GM23338 (cell line): ENCODE measurements around the gene ASXL2. TPM values are rescaled to one million over a fixed set of nuclear protein-coding genes. Genes with fewer than 3 reads are reported as not detected.

Source experiments
- ATAC-seq: fragments of 200-7000 bp; cut with Tn5 transposase; 3 replicates; pipeline ENCODE4 v1.9.1; 2020
- DNase-seq: peaks from one replicate; pipeline ENCODE4 v3.0.0-alpha.2; 2015; ENCODE audit warnings: low spot score
- H2AFZ ChIP-seq: fragments of 200-600 bp; sonication (generic); 2 replicates; pipeline ENCODE4 v1.8.0; 2016; ENCODE audit warnings: antibody characterized with exemption, mild to moderate bottlenecking, moderate library complexity
- H3F3A ChIP-seq: fragments of 200-600 bp; sonication (generic); replicated peaks from 2 replicates; pipeline ENCODE4 v1.8.0; 2017; ENCODE audit warnings: antibody characterized with exemption, mixed run types, low read depth
- H3K27ac ChIP-seq: fragments of 200-600 bp; sonication (generic); 2 replicates; pipeline ENCODE4 v1.6.1; 2016; ENCODE audit warnings: low read depth
- H3K27me3 ChIP-seq: fragments of 200-600 bp; sonication (generic); 2 replicates; pipeline ENCODE4 v1.8.0; 2016; ENCODE audit warnings: mild to moderate bottlenecking, mixed run types, moderate library complexity; ENCODE audit not compliant: insufficient read depth
- H3K36me3 ChIP-seq: fragments of 200-600 bp; sonication (generic); 2 replicates; pipeline ENCODE4 v1.8.0; 2016; ENCODE audit warnings: mild to moderate bottlenecking; ENCODE audit not compliant: insufficient read depth
- H3K4me1 ChIP-seq: fragments of 200-600 bp; sonication (generic); 2 replicates; pipeline ENCODE4 v1.8.0; 2016; ENCODE audit warnings: mild to moderate bottlenecking, moderate library complexity; ENCODE audit not compliant: insufficient read depth
- H3K4me2 ChIP-seq: fragments of 200-600 bp; sonication (generic); 2 replicates; pipeline ENCODE4 v1.7.1; 2017; ENCODE audit warnings: mixed run types
- H3K4me3 ChIP-seq: fragments of 200-600 bp; sonication (generic); 2 replicates; pipeline ENCODE4 v1.6.1; 2016; ENCODE audit warnings: mixed run types
- H3K79me2 ChIP-seq: fragments of 200-600 bp; sonication (generic); replicated peaks from 2 replicates; pipeline ENCODE4 v1.8.0; 2017; ENCODE audit warnings: mild to moderate bottlenecking; ENCODE audit not compliant: insufficient read depth
- H3K9me2 ChIP-seq: fragments of 200-600 bp; sonication (generic); 2 replicates; pipeline ENCODE4 v1.8.0; 2017; ENCODE audit not compliant: insufficient read depth
- H4K20me1 ChIP-seq: fragments of 200-600 bp; sonication (generic); replicated peaks from 2 replicates; pipeline ENCODE4 v1.8.0; 2017; ENCODE audit warnings: mild to moderate bottlenecking; ENCODE audit not compliant: insufficient read depth
- H3K27ac Mint-ChIP-seq: 2 replicates; pipeline ENCODE4 v1.8.0; 2020; ENCODE audit warnings: inconsistent platforms, mild to moderate bottlenecking, moderate library complexity, mixed read lengths
- H3K27me3 Mint-ChIP-seq: 3 replicates; pipeline ENCODE4 v1.8.0; 2022; ENCODE audit warnings: low read depth, mild to moderate bottlenecking, moderate library complexity, mixed read lengths, inconsistent platforms; ENCODE audit not compliant: insufficient read depth, poor library complexity
- H3K36me3 Mint-ChIP-seq: 3 replicates; pipeline ENCODE4 v1.8.0; 2021; ENCODE audit warnings: low read depth, mild to moderate bottlenecking, inconsistent platforms, moderate library complexity, mixed read lengths
- H3K4me1 Mint-ChIP-seq: 3 replicates; pipeline ENCODE4 v1.8.0; 2020; ENCODE audit warnings: mild to moderate bottlenecking, inconsistent platforms, mixed read lengths
- H3K4me3 Mint-ChIP-seq: 3 replicates; pipeline ENCODE4 v1.8.0; 2021; ENCODE audit warnings: moderate library complexity, mild to moderate bottlenecking, inconsistent platforms, mixed read lengths
- H3K9me3 Mint-ChIP-seq: 3 replicates; pipeline ENCODE4 v1.8.0; 2020; ENCODE audit warnings: moderate library complexity, mild to moderate bottlenecking, inconsistent platforms, mixed read lengths
- CREB1 ChIP-seq: fragments of 250-450 bp; sonication (Bioruptor Pico); IDR thresholded peaks from 2 replicates; pipeline ENCODE4 v1.5.0; 2020; ENCODE audit warnings: low read depth, mild to moderate bottlenecking, moderate library complexity
- CTCF ChIP-seq, 2 experiments: fragments of 200-600 bp in 1 of 2; sonication (generic) in 1 of 2; conservative IDR thresholded peaks; 2 replicates each; pipeline versions ENCODE4 v1.5.1 to v1.6.1; 2016 to 2017; ENCODE audit warnings: antibody characterized with exemption in 2 of 2, low read depth in 2 of 2, mild to moderate bottlenecking in 2 of 2, moderate library complexity in 1 of 2
- ETS1 ChIP-seq: IDR thresholded peaks from 2 replicates; pipeline ENCODE4 v1.6.1; 2016; ENCODE audit warnings: antibody characterized with exemption
- EZH2phosphoT487 ChIP-seq: fragments of 200-600 bp; sonication (generic); IDR thresholded peaks from one replicate; pipeline ENCODE4 v1.8.1; 2018; ENCODE audit warnings: antibody characterized with exemption; ENCODE audit not compliant: unreplicated experiment
- JUNB ChIP-seq: IDR thresholded peaks from one replicate; pipeline ENCODE4 v1.6.1; 2016; ENCODE audit warnings: antibody characterized with exemption; ENCODE audit not compliant: unreplicated experiment
- REST ChIP-seq: IDR thresholded peaks from one replicate; pipeline ENCODE4 v1.6.1; 2018; ENCODE audit warnings: antibody characterized with exemption; ENCODE audit not compliant: unreplicated experiment
- STAT1 ChIP-seq: IDR thresholded peaks from one replicate; pipeline ENCODE4 v1.6.1; 2016; ENCODE audit warnings: antibody characterized with exemption; ENCODE audit not compliant: unreplicated experiment
- polyA plus RNA-seq: library from polyadenylated mRNA; unstranded; fragments of >200 nt; fragmentation: Nextera tagmentation; extraction: Ambion mirVana; gene quantifications from 2 replicates; pipeline ENCODE4 v1.2.1, GENCODE V29; 2016
- total RNA-seq: library from RNA; depleted of rRNA; stranded (reverse); fragments of >200 nt; shearing (Covaris generic); gene quantifications from 2 replicates; pipeline ENCODE4 v1.2.3, GENCODE V29; 2014

The ASXL2 gene
- total and polyA plus RNA-seq, 2 experiments from 2014 or later = 7.0 to 21.8 TPM

- no peak overlapping the region for H3K4me3 Mint-ChIP-seq
- Histone ChIP-seq H2AFZ (no peak overlapping the region), H3K27me3 (no peaks in the 10 kb centered on the region), H3K4me2 (no peak overlapping the region), H3F3A (no peaks in the 10 kb centered on the region), H3K79me2 (no peaks in the 10 kb centered on the region), H3K4me3 (no peak overlapping the region), H3K27ac (0 out of 2 replicates have a peak overlapping the region, but pooled peaks have one; percentile 39), H3K9me2 (no peaks in the 10 kb centered on the region), H3K36me3 (no peaks in the 10 kb centered on the region), H3K4me1 (no peaks in the 10 kb centered on the region; the same call in 1 of the 2 replicates), H4K20me1 (no peaks in the 10 kb centered on the region)
- peak; percentile 76 for ATAC-seq
- no peak overlapping the region for H3K27ac Mint-ChIP-seq
- H3K4me1 Mint-ChIP-seq = no peaks in the 10 kb centered on the region
- H3K27me3 Mint-ChIP-seq = peaks cover 4% of the 10 kb centered on the region
- H3K9me3 Mint-ChIP-seq = no peaks in the 10 kb centered on the region
- no peaks in the 10 kb centered on the region for H3K36me3 Mint-ChIP-seq
- TF ChIP-seq CTCF (conservative IDR thresholded peaks at IDR 0.05; ENCODE audit: low read depth in 2 of 2) (0 out of 4 replicates have a peak, but pooled peaks of 1 of the 2 experiments have one; percentile 11), CREB1 (CRISPR knock-in tag) (no peak)
- peak; percentile 43 for DNase-seq
Measured at GRCh38 chr2:25692143-25692542, 186.1 kb downstream of the ASXL2 start.

- ATAC-seq (no peak), DNase-seq (no peak)
- Mint-ChIP-seq H3K4me1 (no peaks in the 10 kb centered on the region; the same call in 2 of the 3 replicates), H3K4me3 (no peak overlapping the region), H3K27ac (no peak overlapping the region), H3K9me3 (no peaks in the 10 kb centered on the region), H3K36me3 (no peaks in the 10 kb centered on the region), H3K27me3 (peaks cover 4% of the 10 kb centered on the region)
- Histone ChIP-seq H3F3A (no peaks in the 10 kb centered on the region), H3K36me3 (no peaks in the 10 kb centered on the region), H3K9me2 (no peaks in the 10 kb centered on the region), H3K79me2 (no peaks in the 10 kb centered on the region), H4K20me1 (no peaks in the 10 kb centered on the region), H3K27me3 (no peaks in the 10 kb centered on the region), H3K4me2 (no peak overlapping the region), H2AFZ (no peak overlapping the region), H3K4me1 (no peaks in the 10 kb centered on the region), H3K4me3 (no peak overlapping the region), H3K27ac (no peak overlapping the region)
- TF ChIP-seq CREB1 (CRISPR knock-in tag) (no peak), JUNB (no peak), REST (no peak), EZH2phosphoT487 (no peak), STAT1 (no peak), CTCF (conservative IDR thresholded peaks at IDR 0.05; ENCODE audit: low read depth in 2 of 2) (no peak), ETS1 (no peak)
Measured at GRCh38 chr2:25690058-25690457, 188.2 kb downstream of the ASXL2 start.
